ENCODE results near the gene PAX5.

- TF ChIP-seq CTCF (IDR thresholded peaks at IDR 0.05) (no peak), POLR2A (IDR thresholded peaks at IDR 0.05) (no peak)
These were observed 145.5 kb downstream of the PAX5 start for GRCh38 chr9:36888551-36888950.
